HG02610 (cell line): ENCODE results near the gene CAMK1D.
A peak's percentile ranks its signal among the peaks of the same experiment; 100 is the strongest.
"Not testable (repeated sequence)": the region's sequence is repeated elsewhere in the genome, so short reads cannot be mapped to it uniquely, and the experiment has no call there.

ENCODE experiments used
- ATAC-seq: cut with Tn5 transposase; IDR thresholded peaks from one replicate; pipeline ENCODE4 v1.9.1; 2021; ENCODE audit warnings: mild to moderate bottlenecking, moderate library complexity; ENCODE audit not compliant: unreplicated experiment

CAMK1D gene

GRCh38 chr10:12348870-12349628 lies at the start of gene CAMK1D:
Gene CAMK1D, plus strand, starts transcription at chr10:12349547.
- peak; percentile 36 for ATAC-seq

- not testable (repeated sequence) for ATAC-seq
Observed at GRCh38 chr10:12301036-12301435, 48.3 kb upstream of the CAMK1D start.

GRCh38 chr10:12308057-12308456 lies 41.3 kb upstream of the CAMK1D start:
- no peak for ATAC-seq

- no peak for ATAC-seq
Observed at GRCh38 chr10:12308736-12309375, 40.5 kb upstream of the CAMK1D start.

- not testable (repeated sequence) for ATAC-seq
Observed at GRCh38 chr10:12309783-12310182, 39.6 kb upstream of the CAMK1D start.

- ATAC-seq: no peak
Observed at GRCh38 chr10:12314836-12315235, 34.5 kb upstream of the CAMK1D start.

- ATAC-seq: no peak
Observed at GRCh38 chr10:12319076-12319475, 30.3 kb upstream of the CAMK1D start.

- ATAC-seq: no peak
Observed at GRCh38 chr10:12320892-12321291, 28.5 kb upstream of the CAMK1D start.

GRCh38 chr10:12321641-12322040 lies 27.7 kb upstream of the CAMK1D start:
- ATAC-seq: no peak

- no peak for ATAC-seq
Observed at GRCh38 chr10:12322583-12323131, 26.7 kb upstream of the CAMK1D start.

- ATAC-seq: no peak
Observed at GRCh38 chr10:12324530-12324929, 24.8 kb upstream of the CAMK1D start.

GRCh38 chr10:12327074-12327473 lies 22.3 kb upstream of the CAMK1D start:
- no peak for ATAC-seq

GRCh38 chr10:12327476-12327875 lies 21.9 kb upstream of the CAMK1D start:
- ATAC-seq: no peak

GRCh38 chr10:12328312-12328711 lies 21.0 kb upstream of the CAMK1D start:
- ATAC-seq: not testable (repeated sequence)

GRCh38 chr10:12332572-12333379 lies 16.6 kb upstream of the CAMK1D start:
- ATAC-seq: no peak

GRCh38 chr10:12333380-12334185 lies 15.8 kb upstream of the CAMK1D start:
- peak; percentile 88 for ATAC-seq

- ATAC-seq: peak; percentile 3
Observed at GRCh38 chr10:12334186-12334530, 15.2 kb upstream of the CAMK1D start.

- ATAC-seq: not testable (repeated sequence)
Observed at GRCh38 chr10:12335169-12335568, 14.2 kb upstream of the CAMK1D start.

- ATAC-seq: no peak
Observed at GRCh38 chr10:12337453-12338372, 11.6 kb upstream of the CAMK1D start.
